ENCODE results near the gene CDC25C. TPM values are rescaled to one million over a fixed set of nuclear protein-coding genes. Genes with fewer than 3 reads are reported as not detected.

Gene CDC25C
- total RNA-seq, 1 donor from 2014 or later, result not detected

DNA sequence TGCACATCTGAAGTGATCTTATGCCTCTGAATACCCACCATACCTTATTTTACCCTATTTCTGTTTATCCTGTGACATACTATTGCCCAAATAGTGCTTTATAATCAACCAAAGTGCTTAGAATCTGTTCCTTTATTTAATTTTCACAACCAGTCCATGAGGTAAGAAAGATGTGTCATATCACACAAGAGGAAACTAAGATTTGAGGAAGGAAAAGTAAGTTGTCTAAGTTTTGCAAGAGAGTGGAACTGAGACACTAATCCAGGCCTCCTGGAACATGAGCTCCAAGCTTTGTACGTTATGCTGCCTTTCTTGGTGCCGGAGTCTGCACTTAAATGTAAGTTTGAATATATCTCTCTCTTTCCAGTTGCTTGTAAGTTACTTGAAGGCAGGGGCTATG, 38.1 kb upstream of the CDC25C start:
- TF ChIP-seq, protein P1, sequence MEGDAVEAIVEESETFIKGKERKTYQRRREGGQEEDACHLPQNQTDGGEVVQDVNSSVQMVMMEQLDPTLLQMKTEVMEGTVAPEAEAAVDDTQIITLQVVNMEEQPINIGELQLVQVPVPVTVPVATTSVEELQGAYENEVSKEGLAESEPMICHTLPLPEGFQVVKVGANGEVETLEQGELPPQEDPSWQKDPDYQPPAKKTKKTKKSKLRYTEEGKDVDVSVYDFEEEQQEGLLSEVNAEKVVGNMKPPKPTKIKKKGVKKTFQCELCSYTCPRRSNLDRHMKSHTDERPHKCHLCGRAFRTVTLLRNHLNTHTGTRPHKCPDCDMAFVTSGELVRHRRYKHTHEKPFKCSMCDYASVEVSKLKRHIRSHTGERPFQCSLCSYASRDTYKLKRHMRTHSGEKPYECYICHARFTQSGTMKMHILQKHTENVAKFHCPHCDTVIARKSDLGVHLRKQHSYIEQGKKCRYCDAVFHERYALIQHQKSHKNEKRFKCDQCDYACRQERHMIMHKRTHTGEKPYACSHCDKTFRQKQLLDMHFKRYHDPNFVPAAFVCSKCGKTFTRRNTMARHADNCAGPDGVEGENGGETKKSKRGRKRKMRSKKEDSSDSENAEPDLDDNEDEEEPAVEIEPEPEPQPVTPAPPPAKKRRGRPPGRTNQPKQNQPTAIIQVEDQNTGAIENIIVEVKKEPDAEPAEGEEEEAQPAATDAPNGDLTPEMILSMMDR (IDR thresholded peaks at IDR 0.05), result no peak
- Histone ChIP-seq H3K27ac (peak overlapping the region in 1 of 2 donors; percentile 7), H3K4me3 (no peak overlapping the region), H3K9me3 (no peaks in the 10 kb centered on the region), H3K36me3 (peaks cover 17 to 18% of the 10 kb centered on the region in 2 donors), H3K4me1 (peaks cover 0 to 15% of the 10 kb centered on the region in 2 donors), H3K27me3 (no peaks in the 10 kb centered on the region)
- DNase-seq (ENCODE audit: low spot score in 2 of 2), result no peak
- intact Hi-C loops (cut with DNase I), result no loop called here

DNA sequence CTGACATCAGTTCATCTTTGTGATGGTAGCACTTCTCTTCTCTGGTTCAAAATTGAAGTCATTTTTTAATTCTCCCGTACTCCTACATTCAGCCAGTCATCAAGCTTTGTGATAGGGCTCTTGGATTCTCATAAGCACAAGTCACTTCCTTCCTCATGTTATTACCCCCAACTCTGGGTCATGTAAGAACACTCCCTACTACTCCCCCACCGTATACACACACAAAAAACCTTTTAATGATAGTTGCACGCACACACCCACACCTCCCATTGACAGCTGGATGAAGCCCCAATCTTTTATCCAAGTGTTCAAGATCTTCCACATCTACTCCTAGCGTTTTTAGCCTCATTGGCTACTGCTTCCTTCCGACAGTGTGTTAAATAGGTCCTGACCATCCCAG, 37.7 kb upstream of the CDC25C start:
- Histone ChIP-seq H3K36me3 (peaks cover 13% of the 10 kb centered on the region in 2 donors), H3K4me3 (no peak overlapping the region), H3K27me3 (no peaks in the 10 kb centered on the region), H3K27ac (peak overlapping the region in 1 of 2 donors; percentile 7), H3K4me1 (peaks cover 0 to 15% of the 10 kb centered on the region in 2 donors), H3K9me3 (no peaks in the 10 kb centered on the region)
- DNase-seq (ENCODE audit: low spot score in 2 of 2), result no peak
- TF ChIP-seq, protein P1 (IDR thresholded peaks at IDR 0.05), result no peak
- intact Hi-C loops (cut with DNase I), result no loop called here

DNA sequence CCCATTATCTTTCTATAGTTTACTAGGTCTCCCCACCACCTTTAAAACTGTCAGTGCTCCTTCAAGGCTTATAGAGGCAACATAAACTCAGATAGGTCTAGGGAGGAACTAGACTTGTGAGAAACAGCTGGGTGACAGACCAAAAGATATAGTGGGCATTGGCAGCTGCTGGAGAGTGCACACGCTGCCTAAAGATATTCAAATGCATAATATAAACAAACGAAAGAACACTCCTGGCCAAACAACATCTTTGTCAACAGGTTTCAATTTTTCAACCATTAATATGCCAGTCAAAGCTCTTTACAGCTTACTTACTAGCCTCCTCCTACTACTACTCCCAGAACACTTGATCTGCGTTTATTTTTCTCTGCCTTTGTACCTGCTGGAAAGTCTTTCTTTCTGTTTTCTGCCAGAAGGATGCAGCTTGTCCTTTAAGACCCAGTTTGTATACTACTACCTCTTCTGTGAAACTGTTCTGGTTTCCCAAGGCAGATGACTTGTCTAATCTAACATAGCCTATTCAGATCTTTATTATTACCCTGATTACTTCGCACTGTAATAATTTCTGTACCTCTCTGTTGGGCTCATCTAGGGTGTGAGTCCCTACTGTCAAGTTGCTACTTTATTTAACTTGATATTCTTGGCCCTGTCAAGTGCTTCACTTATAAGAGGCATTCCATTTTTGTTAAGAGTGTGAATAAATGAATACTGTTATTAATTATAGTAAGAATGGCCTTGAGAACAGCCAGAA, 35.2 kb upstream of the CDC25C start:
- H3K4me3 ChIP-seq, result no peak overlapping the region
- no peak overlapping the region for H3K27ac ChIP-seq
- DNase-seq (ENCODE audit: low spot score in 2 of 2), result no peak
- TF ChIP-seq, protein P1 (IDR thresholded peaks at IDR 0.05), result no peak
- peaks cover 0 to 15% of the 10 kb centered on the region in 2 donors for H3K4me1 ChIP-seq
- intact Hi-C loops (cut with DNase I), result no loop called here
- no peaks in the 10 kb centered on the region for H3K36me3 ChIP-seq
- no peaks in the 10 kb centered on the region for H3K27me3 ChIP-seq
- H3K9me3 ChIP-seq, result no peaks in the 10 kb centered on the region

DNA sequence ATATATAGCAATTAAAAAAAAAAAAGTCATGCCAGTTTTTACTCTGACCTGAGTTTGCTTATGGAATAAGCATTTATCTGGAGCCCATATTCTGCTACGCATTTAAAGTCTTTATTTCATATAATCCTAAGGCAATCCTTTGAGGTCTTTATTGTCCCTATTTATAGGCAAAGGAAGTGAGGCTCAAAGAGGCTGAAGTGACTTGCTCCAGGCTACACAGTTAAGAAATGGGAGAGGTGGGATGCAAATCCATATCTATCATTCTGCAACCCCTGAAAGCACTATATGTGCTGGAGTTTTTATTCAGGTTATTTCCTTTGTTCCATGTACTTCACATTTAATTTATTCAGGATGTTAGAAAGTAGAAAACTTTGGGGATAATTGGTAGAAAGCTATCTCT, 33.0 kb upstream of the CDC25C start:
- intact Hi-C loops (cut with DNase I), result no loop called here
- H3K27ac ChIP-seq, result no peak overlapping the region
- H3K4me3 ChIP-seq, result no peak overlapping the region
- TF ChIP-seq, protein P1 (IDR thresholded peaks at IDR 0.05), result no peak
- H3K27me3 ChIP-seq, result no peaks in the 10 kb centered on the region
- no peaks in the 10 kb centered on the region for H3K36me3 ChIP-seq
- DNase-seq (ENCODE audit: low spot score in 2 of 2), result no peak
- H3K9me3 ChIP-seq, result no peaks in the 10 kb centered on the region
- H3K4me1 ChIP-seq, result peaks cover 0 to 7% of the 10 kb centered on the region in 2 donors

DNA sequence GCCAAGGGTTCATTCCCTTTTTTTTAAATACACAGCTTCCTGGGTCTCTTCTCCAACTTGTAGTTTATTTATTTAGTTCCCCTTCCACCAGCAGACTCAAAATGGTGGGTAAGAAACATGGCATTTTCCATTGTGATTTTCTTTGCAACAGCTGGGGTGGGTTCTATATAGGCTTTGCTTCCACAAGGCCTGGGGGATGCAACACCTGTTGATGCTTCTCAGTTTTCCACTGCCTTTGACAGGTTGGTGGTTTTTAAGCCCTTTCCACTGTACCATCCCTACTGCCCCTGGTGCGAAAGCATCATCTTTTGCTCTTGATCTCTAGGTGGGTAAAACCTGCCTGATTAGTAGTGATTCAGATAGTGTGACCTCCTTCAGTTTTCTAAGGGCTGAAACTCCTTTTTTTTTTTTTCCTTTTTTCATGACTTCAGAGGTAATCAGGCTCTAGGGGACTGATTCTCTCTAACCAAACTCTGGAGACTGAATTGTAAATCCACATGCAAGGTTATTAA, 29.4 kb upstream of the CDC25C start:
- no peak overlapping the region for H3K4me3 ChIP-seq
- TF ChIP-seq, protein P1 (IDR thresholded peaks at IDR 0.05), result no peak

More for the DNA sequence above, 29.4 kb upstream of the CDC25C start:
- Histone ChIP-seq H3K9me3 (no peaks in the 10 kb centered on the region), H3K27ac (no peak overlapping the region), H3K27me3 (no peaks in the 10 kb centered on the region), H3K4me1 (peaks cover 0 to 10% of the 10 kb centered on the region in 2 donors), H3K36me3 (no peaks in the 10 kb centered on the region)
- intact Hi-C loops (cut with DNase I), result no loop called here
- no peak for DNase-seq (ENCODE audit: low spot score in 2 of 2)
